ENCODE measurements around the gene ALG12.

Gene ALG12

GRCh38 chr22:49933236-49934159 is 15.3 kb upstream of the ALG12 start:
- in situ Hi-C loops (cut with HindIII; ENCODE audit: low sequenced_read_pairs), result no loop called here

GRCh38 chr22:49930596-49931412 is 12.6 kb upstream of the ALG12 start:
- in situ Hi-C loops (cut with HindIII; ENCODE audit: low sequenced_read_pairs), result no loop called here

GRCh38 chr22:49929994-49930575 is 11.8 kb upstream of the ALG12 start:
- in situ Hi-C loops (cut with HindIII; ENCODE audit: low sequenced_read_pairs), result no loop called here

- in situ Hi-C loops (cut with HindIII; ENCODE audit: low sequenced_read_pairs), result no loop called here
These were observed 11.2 kb upstream of the ALG12 start for GRCh38 chr22:49929211-49929979.

- in situ Hi-C loops (cut with HindIII; ENCODE audit: low sequenced_read_pairs), result no loop called here
These were observed 10.4 kb upstream of the ALG12 start for GRCh38 chr22:49928555-49929210.

DNA sequence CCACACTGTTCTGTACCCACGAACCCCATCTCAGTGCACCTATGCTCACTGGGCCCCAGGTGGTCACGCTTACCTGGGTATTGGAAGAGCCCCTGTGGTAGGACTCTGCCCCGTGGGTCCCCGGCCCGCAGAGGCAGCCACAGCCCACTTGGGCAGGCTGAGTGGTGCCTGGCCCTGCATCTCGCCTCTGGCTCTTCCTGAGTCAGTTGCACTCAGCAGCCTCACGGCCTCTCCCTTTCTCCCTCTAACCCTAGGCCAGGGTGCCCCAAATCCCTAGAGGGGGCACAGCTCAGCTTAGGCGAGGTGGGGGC is 9.9 kb upstream of the ALG12 start:
- in situ Hi-C loops (cut with HindIII; ENCODE audit: low sequenced_read_pairs), result no loop called here

- in situ Hi-C loops (cut with HindIII; ENCODE audit: low sequenced_read_pairs), result no loop called here
These were observed 9.4 kb upstream of the ALG12 start for GRCh38 chr22:49927483-49928184.

DNA sequence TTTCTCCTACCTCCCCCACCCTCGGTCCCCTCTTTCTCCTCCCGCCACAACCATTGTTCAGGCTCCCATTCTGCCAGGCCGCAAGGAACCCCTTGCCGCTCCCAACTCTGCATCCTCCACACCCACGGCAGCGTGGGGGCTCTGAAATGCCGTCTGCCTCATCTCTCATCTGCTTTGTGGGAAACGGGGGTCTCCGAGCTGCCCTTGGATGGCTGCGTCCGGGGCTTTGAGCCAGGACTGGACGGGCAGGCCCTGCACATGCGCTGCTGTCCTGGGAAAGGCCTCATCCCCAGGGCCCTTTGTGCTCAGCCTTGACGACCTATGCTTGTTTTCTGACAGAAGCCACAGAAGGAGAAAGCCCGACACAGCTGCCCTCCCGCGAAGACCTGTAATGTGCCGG is 8.7 kb upstream of the ALG12 start:
- in situ Hi-C loops (cut with HindIII; ENCODE audit: low sequenced_read_pairs), result no loop called here

GRCh38 chr22:49925525-49926128 is 7.4 kb upstream of the ALG12 start:
- in situ Hi-C loops (cut with HindIII; ENCODE audit: low sequenced_read_pairs), result no loop called here

DNA sequence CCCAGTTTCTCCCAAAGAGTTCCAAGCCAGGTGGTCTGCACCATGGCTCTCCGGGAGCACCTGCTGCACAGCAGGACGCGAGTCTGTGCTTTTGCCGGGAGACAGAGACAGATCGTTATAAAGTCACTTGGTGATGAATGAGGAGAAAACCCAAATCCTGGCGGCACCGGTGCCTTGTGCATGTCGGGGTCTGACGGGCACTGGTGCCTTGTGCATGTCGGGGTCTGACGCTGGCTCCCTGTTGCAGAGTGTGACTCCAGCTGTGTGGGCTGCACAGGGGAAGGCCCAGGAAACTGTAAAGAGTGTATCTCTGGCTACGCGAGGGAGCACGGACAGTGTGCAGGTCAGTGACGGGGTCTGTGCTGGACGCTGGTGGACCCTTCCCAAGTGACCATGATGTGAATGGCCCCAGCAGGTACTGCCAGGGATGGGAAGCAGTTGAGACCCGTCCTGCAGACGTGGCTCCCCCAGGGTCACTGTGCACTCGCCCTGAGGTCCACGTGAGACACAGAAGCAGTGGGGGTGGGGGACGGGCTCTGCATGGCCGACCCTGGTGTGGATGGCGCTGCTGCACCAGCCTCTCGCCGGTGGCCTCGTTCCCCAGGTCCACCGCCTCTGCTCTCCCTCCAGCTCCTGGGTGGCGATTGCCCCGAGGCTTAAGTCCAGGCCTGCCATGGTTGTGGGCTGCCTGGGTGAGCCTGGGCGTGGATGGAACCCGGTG is 6.0 kb upstream of the ALG12 start:
- in situ Hi-C loops (cut with HindIII; ENCODE audit: low sequenced_read_pairs), result loop anchor here (5.0 kb wide), 2 partner anchors 52 to 83 kb away; no protein-coding TSS in a partner anchor

- in situ Hi-C loops (cut with HindIII; ENCODE audit: low sequenced_read_pairs), result loop anchor here (5.0 kb wide), 2 partner anchors 51 to 84 kb away; no protein-coding TSS in a partner anchor
These were observed 5.2 kb upstream of the ALG12 start for GRCh38 chr22:49923445-49923844.

- in situ Hi-C loops (cut with HindIII; ENCODE audit: low sequenced_read_pairs), result loop anchor here (5.0 kb wide), 2 partner anchors 51 to 84 kb away; no protein-coding TSS in a partner anchor
These were observed 4.7 kb upstream of the ALG12 start for GRCh38 chr22:49922926-49923325.

GRCh38 chr22:49922484-49922883 is 4.2 kb upstream of the ALG12 start:
- in situ Hi-C loops (cut with HindIII; ENCODE audit: low sequenced_read_pairs), result loop anchor here (5.0 kb wide), 2 partner anchors 50 to 85 kb away; no protein-coding TSS in a partner anchor

- in situ Hi-C loops (cut with HindIII; ENCODE audit: low sequenced_read_pairs), result loop anchor here (5.0 kb wide), 2 partner anchors 49 to 86 kb away; no protein-coding TSS in a partner anchor
These were observed 3.5 kb upstream of the ALG12 start for GRCh38 chr22:49921508-49922278.

- in situ Hi-C loops (cut with HindIII; ENCODE audit: low sequenced_read_pairs), result loop anchor here (5.0 kb wide), 2 partner anchors 49 to 86 kb away; no protein-coding TSS in a partner anchor
These were observed 2.6 kb upstream of the ALG12 start for GRCh38 chr22:49920859-49921258.

DNA sequence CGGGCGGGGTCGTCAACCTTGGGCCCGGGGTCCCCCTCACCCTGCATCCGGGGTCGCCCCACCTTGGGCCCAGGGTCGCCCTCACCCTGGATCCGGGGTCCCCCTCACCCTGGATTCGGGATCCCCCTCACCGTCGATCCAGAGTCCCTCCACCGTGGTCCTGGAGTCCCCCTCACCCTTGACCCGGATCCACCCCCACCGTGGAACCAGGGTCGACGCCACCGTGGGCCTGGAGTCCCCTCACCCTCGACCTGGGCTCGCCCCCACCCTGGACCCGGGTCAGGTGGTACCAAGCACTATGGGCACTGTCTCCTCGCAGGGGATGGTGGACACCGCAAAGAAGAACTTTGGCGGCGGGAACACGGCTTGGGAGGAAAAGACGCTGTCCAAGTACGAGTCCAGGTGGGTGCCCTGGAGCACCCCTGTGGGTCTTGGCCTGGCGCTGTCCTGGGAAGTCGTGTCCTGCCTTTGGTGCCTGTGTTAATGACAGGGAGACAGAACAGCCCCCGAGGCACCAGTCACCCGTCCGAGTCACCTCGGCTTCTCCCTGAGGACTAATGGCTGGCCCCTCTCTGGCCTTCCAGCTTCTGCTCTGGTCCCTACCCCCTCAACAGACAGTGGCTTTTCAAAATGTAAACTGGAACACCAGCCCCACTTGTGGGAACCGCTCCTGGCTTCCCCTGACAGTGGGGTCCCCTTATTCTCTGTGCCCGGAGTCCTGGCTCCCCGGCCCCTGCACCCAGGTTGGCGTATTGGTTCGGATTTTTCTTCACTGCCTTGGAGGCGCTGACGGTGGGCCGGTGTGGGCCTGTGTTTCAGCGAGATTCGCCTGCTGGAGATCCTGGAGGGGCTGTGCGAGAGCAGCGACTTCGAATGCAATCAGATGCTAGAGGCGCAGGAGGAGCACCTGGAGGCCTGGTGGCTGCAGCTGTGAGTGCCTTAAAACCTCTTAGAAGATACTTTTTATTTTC is 958 bp upstream of the ALG12 start:
- in situ Hi-C loops (cut with HindIII; ENCODE audit: low sequenced_read_pairs), result loop anchor here (10.0 kb wide), 1 partner anchor 124 kb away; no protein-coding TSS in a partner anchor

All from endothelial cell of hepatic sinusoid (primary cell).